Fibroblast of lung (primary cell): ENCODE data around the gene NKPD1. TPM values are rescaled to one million over a fixed set of nuclear protein-coding genes. Genes with fewer than 3 reads are reported as not detected.

Source experiments
- DNase-seq, 2 donors: peaks; one replicate each; pipeline versions ENCODE4 v3.0.0 to v3.0.0-alpha.2; 2010; ENCODE audit warnings: low read depth in 2 of 2
- H2AFZ ChIP-seq: 2 replicates; pipeline ENCODE4 v1.5.1; 2012; ENCODE audit warnings: low read length, control low read depth, inconsistent platforms
- H3K27ac ChIP-seq: 2 replicates; pipeline ENCODE4 v1.5.1; 2011; ENCODE audit warnings: low read length, control low read depth; ENCODE audit not compliant: insufficient read depth
- H3K27me3 ChIP-seq: 2 replicates; pipeline ENCODE4 v1.5.1; 2011; ENCODE audit warnings: mild to moderate bottlenecking, low read length; ENCODE audit not compliant: control insufficient read depth, insufficient read depth
- H3K36me3 ChIP-seq: 2 replicates; pipeline ENCODE4 v1.5.1; 2011; ENCODE audit warnings: low read length; ENCODE audit not compliant: control insufficient read depth, insufficient read depth
- H3K4me1 ChIP-seq: 2 replicates; pipeline ENCODE4 v1.5.1; 2011; ENCODE audit warnings: low read length; ENCODE audit not compliant: control insufficient read depth, insufficient read depth; ENCODE audit errors: extremely low read depth
- H3K4me2 ChIP-seq: 2 replicates; pipeline ENCODE4 v1.5.1; 2011; ENCODE audit warnings: low read length, control low read depth; ENCODE audit not compliant: insufficient read depth; ENCODE audit errors: extremely low read depth
- H3K4me3 ChIP-seq, 4 experiments: fragments of 200-600 bp in 1 of 4; sonication (generic) in 1 of 4; replicated peaks in 1 of 4; 2 replicates each; pipeline ENCODE4 v1.5.1; 2011 to 2016; ENCODE audit warnings: low read length in 4 of 4, low read depth in 3 of 4, mild to moderate bottlenecking in 3 of 4, control low read depth in 2 of 4, inconsistent platforms in 1 of 4, mixed read lengths in 1 of 4; ENCODE audit not compliant: insufficient read depth in 1 of 4; ENCODE audit errors: control extremely low read depth in 1 of 4
- H3K79me2 ChIP-seq: 2 replicates; pipeline ENCODE4 v1.5.1; 2012; ENCODE audit warnings: mild to moderate bottlenecking, low read length, inconsistent platforms; ENCODE audit not compliant: control insufficient read depth, insufficient read depth
- H3K9ac ChIP-seq: 2 replicates; pipeline ENCODE4 v1.5.1; 2011; ENCODE audit warnings: mild to moderate bottlenecking, low read length, control low read depth; ENCODE audit not compliant: insufficient read depth
- H3K9me3 ChIP-seq: 2 replicates; pipeline ENCODE4 v1.5.1; 2012; ENCODE audit warnings: low read depth, low read length; ENCODE audit not compliant: control insufficient read depth, insufficient read depth
- H4K20me1 ChIP-seq: 2 replicates; pipeline ENCODE4 v1.5.1; 2011; ENCODE audit warnings: low read length; ENCODE audit not compliant: control insufficient read depth, insufficient read depth; ENCODE audit errors: extremely low read depth
- CTCF ChIP-seq, 2 donors: IDR thresholded peaks in 1 of 2; conservative IDR thresholded peaks in 1 of 2; 1 replicate in 1 of 2; 2 replicates in 1 of 2; pipeline ENCODE4 v1.5.1; 2011 to 2012; ENCODE audit warnings: low read length in 2 of 2, control low read depth in 1 of 2, inconsistent platforms in 1 of 2, low read depth in 1 of 2, mild to moderate bottlenecking in 1 of 2
- EZH2 ChIP-seq: IDR thresholded peaks from 2 replicates; pipeline ENCODE4 v1.5.1; 2012; ENCODE audit warnings: low read length, control low read depth, mild to moderate bottlenecking; ENCODE audit errors: missing control alignments
- polyA plus RNA-seq, 2 donors: library from polyadenylated mRNA; depleted of rRNA in 1 of 2; stranded (reverse) in 1 of 2; unstranded in 1 of 2; fragments of >200 nt; gene quantifications; 2 replicates each; pipeline ENCODE4 v1.2.1, GENCODE V29; 2011 to 2012; ENCODE audit warnings: missing spikeins in 1 of 2
- total RNA-seq: library from RNA; depleted of rRNA; stranded (reverse); fragments of >200 nt; gene quantifications from 2 replicates; pipeline ENCODE4 v1.2.1, GENCODE V29; 2014

The NKPD1 gene
- total and polyA plus RNA-seq, 2 donors (not counting 1 experiment from before 2014, with no cell fraction given): 0.17 TPM; not detected in 1

- Histone ChIP-seq H3K4me3 (no peak overlapping the region), H3K9me3 (no peaks in the 10 kb centered on the region), H3K27me3 (peaks cover 6% of the 10 kb centered on the region), H3K27ac (no peak overlapping the region), H3K36me3 (peaks cover 12% of the 10 kb centered on the region), H2AFZ (no peak overlapping the region), H3K4me2 (no peak overlapping the region), H4K20me1 (no peaks in the 10 kb centered on the region), H3K4me1 (peaks cover 12% of the 10 kb centered on the region), H3K9ac (no peak overlapping the region), H3K79me2 (no peaks in the 10 kb centered on the region)
- no peak for DNase-seq
- no peak for TF ChIP-seq CTCF (conservative IDR thresholded peaks at IDR 0.05 in 1 of 2, IDR thresholded peaks at IDR 0.05 in 1 of 2; ENCODE audit: low read depth in 1 of 2, low read length in 2 of 2)
- TF ChIP-seq EZH2: no peak
Observed at GRCh38 chr19:45150180-45150579, 10.6 kb downstream of the NKPD1 start.

GRCh38 chr19:45149129-45149528 is 11.7 kb downstream of the NKPD1 start:
- Histone ChIP-seq H3K27me3 (peaks cover 6% of the 10 kb centered on the region), H3K9ac (no peak overlapping the region), H3K79me2 (no peaks in the 10 kb centered on the region), H3K36me3 (peaks cover 13% of the 10 kb centered on the region), H2AFZ (no peak overlapping the region), H3K4me3 (no peak overlapping the region), H3K4me1 (peaks cover 9% of the 10 kb centered on the region), H3K9me3 (no peaks in the 10 kb centered on the region), H3K27ac (no peak overlapping the region), H4K20me1 (no peaks in the 10 kb centered on the region), H3K4me2 (no peak overlapping the region)
- TF ChIP-seq EZH2: no peak
- no peak for TF ChIP-seq CTCF (conservative IDR thresholded peaks at IDR 0.05 in 1 of 2, IDR thresholded peaks at IDR 0.05 in 1 of 2; ENCODE audit: low read depth in 1 of 2, low read length in 2 of 2)
- no peak for DNase-seq

GRCh38 chr19:45147835-45148676 is 12.7 kb downstream of the NKPD1 start:
- peaks cover 4% of the 10 kb centered on the region for H3K4me1 ChIP-seq
- no peak overlapping the region for H2AFZ ChIP-seq
- H3K27me3 ChIP-seq: peaks cover 6% of the 10 kb centered on the region
- H3K36me3 ChIP-seq: peaks cover 15% of the 10 kb centered on the region
- no peak overlapping the region for H3K4me3 ChIP-seq
- H4K20me1 ChIP-seq: no peaks in the 10 kb centered on the region
- H3K9me3 ChIP-seq: no peaks in the 10 kb centered on the region
- H3K79me2 ChIP-seq: no peaks in the 10 kb centered on the region
- no peak for DNase-seq
- no peak overlapping the region for H3K27ac ChIP-seq
- H3K9ac ChIP-seq: no peak overlapping the region
- TF ChIP-seq CTCF (conservative IDR thresholded peaks at IDR 0.05 in 1 of 2, IDR thresholded peaks at IDR 0.05 in 1 of 2; ENCODE audit: low read depth in 1 of 2, low read length in 2 of 2): no peak
- H3K4me2 ChIP-seq: no peak overlapping the region
